Panc1 (cell line): Measurements from ENCODE around the gene SYTL3. TPM values are rescaled to one million over a fixed set of nuclear protein-coding genes. Genes with fewer than 3 reads are reported as not detected.

Experiments
- ATAC-seq: fragments of 200-7000 bp; cut with Tn5 transposase; 2 replicates; pipeline ENCODE4 v1.9.1; 2020; ENCODE audit warnings: mild to moderate bottlenecking, moderate library complexity
- BruUV-seq: library from RNA; stranded (reverse); fragments of 400-500 nt; replicated peaks from 2 replicates; lab custom pipeline; 2021; lab: Mats Ljungman, UMichigan
- CTCF ChIA-PET: fragments of 300-600 bp; sonication (Branson Sonifier 250); formaldehyde crosslinking; loops from one replicate; lab custom pipeline; 2022; ENCODE audit warnings: antibody characterized with exemption; lab: Charles Lee
- POLR2A ChIA-PET: fragments of 300-600 bp; sonication (Branson Sonifier 250); formaldehyde crosslinking; loops from one replicate; lab custom pipeline; 2022; ENCODE audit warnings: antibody characterized with exemption; lab: Charles Lee
- DNase-seq: peaks from one replicate; pipeline ENCODE4 v3.0.0-alpha.2; 2010; ENCODE audit warnings: low read depth, low spot score
- H3K27ac ChIP-seq: 2 replicates; pipeline ENCODE4 v1.5.1; 2011; ENCODE audit warnings: mild to moderate bottlenecking, low read length, inconsistent platforms
- H3K27me3 ChIP-seq: fragments of 200-500 bp; sonication (Bioruptor generic); 2 replicates; pipeline ENCODE4 v1.6.0; 2014; ENCODE audit warnings: low read length, inconsistent platforms; ENCODE audit not compliant: control insufficient read depth, insufficient read depth
- H3K36me3 ChIP-seq: fragments of 200-500 bp; sonication (Bioruptor generic); 2 replicates; pipeline ENCODE4 v1.5.1; 2014; ENCODE audit warnings: inconsistent platforms, mild to moderate bottlenecking, low read length, moderate library complexity; ENCODE audit not compliant: control insufficient read depth, insufficient read depth
- H3K4me1 ChIP-seq: 2 replicates; pipeline ENCODE4 v1.5.1; 2011; ENCODE audit warnings: inconsistent platforms, mild to moderate bottlenecking, low read length, moderate library complexity; ENCODE audit not compliant: control insufficient read depth, insufficient read depth
- H3K4me3 ChIP-seq, 2 experiments: 2 replicates each; pipeline ENCODE4 v1.5.1; 2011 to 2012; ENCODE audit warnings: low read depth in 2 of 2, low read length in 2 of 2, mild to moderate bottlenecking in 2 of 2, inconsistent platforms in 1 of 2, moderate library complexity in 1 of 2
- H3K9me3 ChIP-seq: fragments of 200-500 bp; sonication (Bioruptor generic); 2 replicates; pipeline ENCODE4 v1.5.1; 2014; ENCODE audit warnings: low read depth, mild to moderate bottlenecking, inconsistent platforms, low read length, moderate library complexity; ENCODE audit not compliant: control insufficient read depth, insufficient read depth
- CTCF ChIP-seq: fragments of 450-650 bp; IDR thresholded peaks from 2 replicates; pipeline ENCODE4 v1.5.1; 2017; ENCODE audit warnings: mild to moderate bottlenecking
- POLR2AphosphoS5 ChIP-seq: IDR thresholded peaks from 2 replicates; pipeline ENCODE4 v1.6.1; 2012; ENCODE audit warnings: mild to moderate bottlenecking, low read depth, low read length, moderate library complexity
- REST ChIP-seq, 2 experiments: IDR thresholded peaks; 2 replicates each; pipeline ENCODE4 v1.6.1; 2011 to 2012; ENCODE audit warnings: low read depth in 2 of 2, control low read depth in 1 of 2, low read length in 1 of 2, mild to moderate bottlenecking in 1 of 2, moderate library complexity in 1 of 2; ENCODE audit not compliant: insufficient read depth in 1 of 2
- SIN3A ChIP-seq: IDR thresholded peaks from 2 replicates; pipeline ENCODE4 v1.6.1; 2012; ENCODE audit warnings: low read depth, mild to moderate bottlenecking, low read length, moderate library complexity, borderline replicate concordance; ENCODE audit not compliant: insufficient read depth
- TCF7L2 ChIP-seq: IDR thresholded peaks from 2 replicates; pipeline ENCODE4 v1.6.1; 2011; ENCODE audit warnings: mild to moderate bottlenecking, low read depth, low read length, inconsistent platforms
- in situ Hi-C: cut with HindIII; loops from 2 replicates; pipeline ENCODE4 v1.10.0; 2016; ENCODE audit warnings: low sequenced_read_pairs, low pct_unique_long_range_greater_than_20kb
- intact Hi-C: fragments of 100-400 bp; cut with micrococcal nuclease; formaldehyde crosslinking; loops from one replicate; pipeline ENCODE4 v1.10.0; 2022; ENCODE audit not compliant: unreplicated experiment
- total RNA-seq: library from RNA; stranded (reverse); gene quantifications from one replicate; pipeline ENCODE4 v1.2.1, GENCODE V29; 2021; ENCODE audit not compliant: unreplicated experiment

Gene SYTL3
- total RNA-seq, 1 experiment from 2014 or later, result 1.4 TPM

- ATAC-seq, result no peak
Measured at GRCh38 chr6:158786645-158787304, 136.9 kb downstream of the SYTL3 start.

GRCh38 chr6:158787395-158787794 is 137.5 kb downstream of the SYTL3 start:
- no peak for ATAC-seq
- H3K27me3 ChIP-seq, result no peaks in the 10 kb centered on the region
- DNase-seq, result no peak
- H3K4me3 ChIP-seq, result no peak overlapping the region
- intact Hi-C loops (no loop called here), in situ Hi-C loops (no loop called here)
- H3K36me3 ChIP-seq, result peaks cover 48% of the 10 kb centered on the region
- no peak overlapping the region for H3K27ac ChIP-seq
- ChIA-PET POLR2A (no interaction called here), CTCF (no interaction called here)
- peaks cover 5% of the 10 kb centered on the region for H3K4me1 ChIP-seq
- no peaks in the 10 kb centered on the region for H3K9me3 ChIP-seq
- TF ChIP-seq TCF7L2 (no peak), POLR2AphosphoS5 (no peak), SIN3A (no peak), CTCF (no peak), REST (IDR thresholded peaks at IDR 0.05; ENCODE audit: insufficient read depth in 1 of 2, low read depth in 2 of 2, low read length in 1 of 2) (no peak)
- BruUV-seq, result TSS peak; percentile 11

More at GRCh38 chr6:158786645-158787304, 136.9 kb downstream of the SYTL3 start:
- TSS peak; percentile 42 for BruUV-seq
- TF ChIP-seq SIN3A, result no peak
- TF ChIP-seq REST (IDR thresholded peaks at IDR 0.05; ENCODE audit: insufficient read depth in 1 of 2, low read depth in 2 of 2, low read length in 1 of 2), result no peak
- POLR2A ChIA-PET, result no interaction called here
- Histone ChIP-seq H3K4me1 (peaks cover 1% of the 10 kb centered on the region), H3K9me3 (no peaks in the 10 kb centered on the region), H3K36me3 (peaks cover 51% of the 10 kb centered on the region), H3K27me3 (no peaks in the 10 kb centered on the region), H3K27ac (no peak overlapping the region), H3K4me3 (no peak overlapping the region)
- in situ Hi-C loops, result no loop called here
- CTCF ChIA-PET, result no interaction called here
- DNase-seq, result no peak
- intact Hi-C loops, result no loop called here
